GM21576 (cell line): ENCODE results near the gene CCDC85C.

Experiments used
- ATAC-seq: cut with Tn5 transposase; IDR thresholded peaks from one replicate; pipeline ENCODE4 v1.9.1; 2021; ENCODE audit warnings: mild to moderate bottlenecking, moderate library complexity; ENCODE audit not compliant: unreplicated experiment

The CCDC85C gene

DNA sequence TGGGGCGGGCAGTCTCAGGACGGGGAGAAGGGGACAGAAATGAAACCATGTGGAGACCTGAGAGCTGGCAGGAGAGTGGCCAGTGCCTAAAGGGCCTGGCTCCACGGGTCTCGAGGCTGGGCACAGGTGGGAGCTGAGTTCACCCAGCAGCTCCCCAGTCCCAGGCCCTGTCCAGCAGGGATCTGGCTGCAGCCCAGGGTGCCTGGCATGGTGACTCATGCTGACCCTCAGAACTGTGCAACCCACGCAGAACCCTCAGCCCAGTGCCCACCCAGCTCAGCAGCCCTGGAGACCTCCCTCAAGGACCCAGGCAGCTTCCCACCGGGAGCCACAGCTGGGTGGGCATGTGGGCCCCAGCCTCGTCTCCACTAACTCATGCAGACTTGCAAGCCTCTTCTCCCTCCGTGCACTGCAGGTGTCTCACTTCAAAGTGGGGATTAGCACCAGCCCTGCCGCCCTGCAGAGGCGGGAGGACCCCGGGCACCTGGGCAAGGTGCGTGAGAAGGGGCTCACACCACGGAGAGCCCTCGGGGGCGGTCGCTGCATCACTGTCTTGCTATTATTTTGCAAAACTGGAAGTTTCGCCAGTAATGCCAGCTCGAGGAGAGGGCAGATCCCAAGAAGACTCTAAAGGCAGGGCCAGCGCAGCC is 76.5 kb downstream of the CCDC85C start:
- ATAC-seq, result no peak

DNA sequence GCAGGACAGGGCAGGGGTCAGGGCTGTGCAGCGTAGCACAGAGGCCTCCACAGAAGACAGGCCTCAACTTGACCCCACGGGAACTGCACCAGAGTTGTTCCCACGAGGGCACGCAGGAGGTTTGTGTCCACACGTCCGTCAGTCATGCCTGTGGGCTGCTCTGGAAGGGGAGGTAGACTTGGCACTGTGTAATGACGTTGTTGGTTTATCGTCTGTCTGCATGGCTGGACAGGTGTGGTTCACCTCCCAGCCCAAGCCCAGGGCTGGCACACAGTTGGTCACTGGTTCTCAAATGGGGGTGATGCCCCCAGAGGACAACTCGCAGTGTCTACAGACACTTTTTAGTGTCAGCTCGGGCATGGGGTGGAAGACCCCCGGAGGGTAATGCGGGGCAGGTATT is 77.0 kb downstream of the CCDC85C start:
- no peak for ATAC-seq

DNA sequence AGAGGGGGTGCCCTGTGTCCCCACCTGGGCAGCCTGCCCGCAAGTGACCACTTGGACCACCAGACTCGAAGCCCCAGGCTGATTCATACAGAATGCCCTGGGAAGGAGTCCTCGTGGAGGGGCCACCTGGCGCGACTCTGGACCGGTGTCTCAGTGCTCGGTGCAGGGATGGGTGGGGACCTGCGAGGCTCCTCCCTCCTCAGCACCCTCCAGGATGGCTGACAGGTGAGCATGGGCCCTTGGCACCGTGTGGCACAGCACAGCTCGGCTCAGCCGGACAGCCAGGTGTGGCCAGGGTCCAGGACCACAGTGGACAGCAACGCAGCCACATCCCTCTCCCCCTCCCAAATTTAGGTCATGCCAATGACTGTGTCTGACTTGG is 78.3 kb downstream of the CCDC85C start:
- ATAC-seq, result no peak

DNA sequence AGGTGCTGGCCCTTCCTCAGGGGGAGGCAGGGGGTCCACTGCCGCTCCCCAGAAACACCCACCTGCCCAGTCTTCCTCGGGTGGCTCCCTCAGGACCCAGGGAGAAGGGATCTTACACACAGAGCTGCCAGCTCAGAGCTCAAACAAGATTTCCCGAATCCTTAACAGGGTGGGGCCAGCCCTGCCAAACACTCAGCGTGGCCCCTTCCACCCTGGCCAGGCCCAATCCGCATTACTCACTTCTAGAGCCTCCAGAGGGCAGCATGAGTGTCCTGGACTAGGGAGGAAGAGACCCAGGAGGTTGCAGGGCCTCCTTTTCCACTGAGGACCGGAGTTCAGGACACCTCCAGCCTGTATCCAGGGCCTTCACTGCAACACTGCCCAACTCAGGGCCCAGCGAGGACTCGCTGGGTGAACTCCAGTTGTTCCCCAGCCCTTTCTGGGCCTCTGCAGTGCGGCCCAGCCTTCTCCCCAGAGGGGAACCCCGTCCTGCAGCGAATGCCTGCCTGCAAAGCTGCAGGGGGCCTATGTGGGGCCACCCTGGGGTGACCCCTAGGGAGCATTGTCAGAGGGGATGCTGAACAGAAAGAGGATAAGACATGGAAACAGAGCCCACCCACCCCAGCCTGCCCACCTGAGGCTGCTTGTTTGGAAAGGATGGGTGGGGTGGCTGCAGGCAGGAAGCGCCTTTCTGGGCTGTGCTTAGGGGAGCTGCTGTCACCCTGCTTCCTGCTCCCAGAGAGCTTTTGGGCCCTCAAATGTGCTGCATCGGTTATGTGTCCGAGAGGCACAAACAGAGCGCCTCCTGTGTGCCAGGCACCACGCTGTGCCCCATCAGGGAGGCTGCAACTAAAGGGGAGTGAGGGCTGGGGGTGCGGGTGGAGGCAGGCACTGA is 79.0 kb downstream of the CCDC85C start:
- no peak for ATAC-seq

DNA sequence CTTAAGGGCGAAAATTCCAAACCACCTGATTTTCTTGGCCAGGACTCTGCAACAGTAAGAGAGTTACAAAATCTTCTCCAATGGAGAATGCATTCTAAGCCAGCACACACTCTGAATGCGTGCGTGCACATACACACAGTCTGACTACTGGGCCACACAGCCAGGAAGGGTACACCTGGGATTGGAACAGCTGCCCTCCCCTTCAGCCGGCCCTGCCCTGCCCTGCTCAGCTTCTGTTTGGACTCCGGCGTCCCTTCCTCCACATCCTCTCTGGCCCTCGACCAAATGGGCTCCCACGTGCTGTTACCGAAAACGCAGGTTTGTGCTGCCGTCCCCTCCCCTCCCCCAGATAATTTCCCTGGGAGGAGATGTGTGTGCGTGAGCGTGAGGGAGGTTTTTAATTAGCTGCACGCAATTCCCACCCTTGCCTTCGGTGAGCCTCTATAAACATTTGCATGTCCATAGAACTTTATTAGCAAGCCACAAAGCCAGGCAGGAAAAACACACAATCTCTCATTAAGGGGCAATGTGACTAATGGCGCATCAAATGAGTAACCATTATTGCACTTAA is 79.8 kb downstream of the CCDC85C start:
- no peak for ATAC-seq

DNA sequence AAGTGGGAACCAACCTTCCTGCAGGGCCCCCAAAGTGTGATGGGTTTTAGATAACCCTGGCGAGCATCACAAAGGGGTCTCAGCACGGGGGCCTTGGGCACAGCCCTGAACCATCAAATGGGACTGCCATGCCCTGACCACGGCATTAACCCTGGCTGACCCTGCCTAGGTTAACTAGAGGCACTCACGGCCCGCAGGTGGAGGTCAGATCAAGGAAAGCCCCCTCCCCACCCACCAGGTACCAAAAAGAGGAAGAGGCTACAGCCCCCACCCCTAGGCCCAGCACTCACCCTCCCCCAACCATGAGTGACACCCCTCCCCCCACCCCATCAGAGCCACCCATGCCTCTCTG is 80.3 kb downstream of the CCDC85C start:
- no peak for ATAC-seq

DNA sequence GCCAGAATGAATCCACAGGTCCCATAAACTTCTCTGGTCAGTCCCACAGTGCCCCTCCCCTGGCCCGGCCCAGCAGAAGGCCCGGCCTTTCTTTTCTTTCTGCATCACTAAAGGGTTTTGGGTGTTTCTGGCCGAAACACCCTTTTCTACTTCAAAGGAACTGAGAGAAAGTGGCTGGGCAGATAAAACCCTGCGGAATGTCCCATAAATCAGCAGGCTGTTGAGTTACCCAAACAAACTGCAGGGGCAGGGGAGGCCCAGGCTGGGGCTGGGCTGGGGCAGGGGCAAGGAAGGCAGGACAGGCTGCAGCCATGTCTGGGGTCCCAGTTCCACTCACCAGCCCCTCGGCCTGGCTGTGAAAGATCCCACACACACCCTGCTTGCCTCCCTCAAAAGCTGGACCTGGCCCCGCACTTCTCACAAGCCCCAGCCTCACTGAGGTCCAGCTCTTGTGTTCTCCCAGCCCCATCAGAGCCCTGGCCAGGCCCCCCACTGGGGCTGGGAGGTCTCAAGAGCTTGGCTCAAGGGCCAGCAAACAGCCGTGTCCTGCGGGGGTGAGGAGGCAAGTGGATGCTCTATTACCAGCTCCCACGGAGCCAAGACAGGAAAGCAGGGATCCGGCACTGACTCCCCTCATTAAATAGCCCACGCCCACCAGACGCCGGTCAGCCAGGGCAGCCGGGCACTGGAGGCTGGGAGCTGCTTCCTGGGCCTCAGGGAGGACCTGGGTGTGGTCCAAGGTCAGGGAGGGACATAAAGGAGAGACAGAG is 80.9 kb downstream of the CCDC85C start:
- ATAC-seq, result no peak

DNA sequence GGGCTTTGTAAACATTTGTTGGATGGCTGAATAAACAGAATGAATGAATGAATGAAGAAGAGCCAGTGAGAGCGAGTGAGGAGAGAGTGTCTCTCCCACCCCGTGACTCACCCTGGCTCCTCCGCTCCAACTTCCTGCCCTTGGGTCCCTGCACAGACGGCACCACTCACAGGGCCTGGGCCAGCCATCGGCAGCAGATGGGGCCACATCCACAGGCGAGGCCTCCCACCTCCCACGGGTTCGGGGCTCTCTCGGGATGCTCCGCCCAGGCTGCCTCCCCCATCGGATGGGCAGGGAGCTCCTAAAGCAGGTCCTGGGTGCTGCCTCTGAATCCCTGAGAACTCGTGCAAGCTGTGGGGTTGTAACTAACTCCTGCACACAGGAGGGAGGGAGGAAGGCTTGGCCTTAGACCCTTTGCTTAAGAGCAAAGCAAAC is 81.5 kb downstream of the CCDC85C start:
- ATAC-seq, result no peak

DNA sequence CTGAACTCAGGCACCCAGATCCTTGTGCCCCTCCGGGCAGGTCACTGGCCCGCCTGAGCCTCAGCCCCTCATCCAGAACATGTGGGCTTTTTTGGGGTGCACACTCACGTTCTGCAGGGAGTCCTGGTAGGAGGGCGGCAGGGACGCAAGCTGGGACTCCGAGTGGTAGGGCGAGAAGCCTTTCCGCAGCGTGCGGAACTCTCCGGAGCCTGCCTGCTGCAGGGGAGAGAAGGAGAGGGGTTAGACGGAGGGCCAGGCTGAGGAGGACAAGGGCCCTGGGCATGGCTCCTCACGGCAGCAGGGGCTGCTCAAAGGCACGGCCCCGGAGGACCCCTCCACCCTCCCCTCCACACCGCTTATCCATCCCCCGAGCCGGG is 82.0 kb downstream of the CCDC85C start:
- ATAC-seq, result no peak

DNA sequence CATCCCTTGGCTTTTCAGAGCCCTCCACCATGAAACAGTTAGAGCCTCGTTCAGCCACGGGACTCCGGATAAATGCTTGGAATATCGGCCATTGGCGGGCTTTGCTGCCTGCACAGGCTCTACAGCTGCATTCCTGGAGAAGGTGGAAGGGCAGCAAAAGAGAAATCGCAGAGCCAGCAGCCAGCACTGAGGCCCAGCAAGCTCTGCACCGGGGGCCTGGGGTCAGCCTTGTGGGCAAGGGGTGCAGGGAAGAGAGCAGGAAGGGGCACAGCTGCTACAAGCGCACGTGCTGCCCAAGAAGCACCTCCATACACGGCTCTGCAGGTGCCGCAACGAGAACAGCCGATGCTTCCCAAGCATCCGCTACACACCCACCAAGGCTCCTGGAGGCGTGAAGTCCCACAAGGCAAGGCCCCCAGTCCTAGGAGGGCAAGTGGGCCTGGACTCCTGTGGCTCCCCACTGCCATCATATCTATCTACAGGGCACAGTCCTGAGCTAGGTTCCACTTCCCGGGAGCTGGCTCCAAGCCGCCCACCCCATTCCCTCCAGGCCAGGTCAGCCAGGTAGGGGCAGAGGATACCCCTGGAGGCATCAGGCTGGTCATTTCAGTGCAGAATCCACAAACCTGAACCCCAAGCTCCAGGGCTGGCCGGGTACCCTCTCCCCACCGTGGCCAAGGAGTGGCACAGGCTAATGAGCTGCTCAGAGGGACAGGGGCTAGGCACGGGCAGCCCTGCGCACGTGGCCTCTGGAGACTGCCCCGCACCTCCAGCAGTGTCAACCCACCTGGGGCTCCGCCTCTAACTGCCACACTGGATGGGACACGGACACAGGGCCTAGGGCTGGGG is 82.6 kb downstream of the CCDC85C start:
- ATAC-seq, result no peak

DNA sequence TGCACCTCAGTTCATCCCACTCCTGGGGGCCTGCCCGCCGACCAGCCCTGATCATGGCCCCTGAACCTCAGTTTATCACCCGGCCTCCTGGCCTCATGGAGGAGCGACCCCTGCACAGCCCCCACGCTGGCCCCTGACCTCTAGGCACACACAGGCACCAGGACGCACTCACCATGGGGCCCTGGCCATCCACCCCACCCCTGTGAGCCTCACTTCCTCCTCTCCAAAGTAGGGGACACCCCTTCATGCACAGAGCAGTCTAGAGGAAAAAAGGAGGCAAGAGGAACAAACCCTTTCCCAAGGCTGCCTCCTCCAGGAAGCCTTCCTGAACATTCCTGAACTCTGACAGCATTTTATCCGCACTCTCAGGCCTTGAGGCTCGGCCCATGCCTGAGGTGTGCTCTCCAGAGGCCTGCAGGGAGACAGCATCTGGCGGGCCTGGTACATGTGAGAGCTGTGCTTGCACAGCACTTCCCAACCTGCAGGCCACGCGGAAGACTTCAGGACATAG is 83.4 kb downstream of the CCDC85C start:
- no peak for ATAC-seq

DNA sequence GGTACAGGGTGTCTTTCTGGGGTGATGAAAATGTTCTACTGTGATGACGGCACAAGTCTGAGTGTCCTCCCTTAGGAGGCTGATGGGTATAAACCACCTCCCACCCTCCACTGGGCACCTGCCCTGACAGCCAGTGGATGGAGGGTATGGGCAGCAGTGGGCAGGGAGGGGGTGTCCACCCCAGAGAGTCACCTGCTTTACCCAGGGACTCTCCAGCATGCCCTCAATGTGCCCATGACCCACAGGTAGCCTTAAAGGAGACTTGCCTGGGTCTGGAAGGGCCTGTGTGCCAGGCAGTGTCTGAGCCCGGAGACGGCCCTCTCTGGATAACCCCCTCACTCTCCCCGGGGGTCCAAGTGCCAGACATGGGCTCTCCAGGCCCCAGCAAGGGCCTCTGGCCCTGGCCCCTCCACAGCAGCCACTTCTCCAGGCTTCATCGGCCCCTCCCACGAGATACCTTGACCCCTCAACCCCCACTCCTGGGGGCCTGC is 84.0 kb downstream of the CCDC85C start:
- no peak for ATAC-seq

DNA sequence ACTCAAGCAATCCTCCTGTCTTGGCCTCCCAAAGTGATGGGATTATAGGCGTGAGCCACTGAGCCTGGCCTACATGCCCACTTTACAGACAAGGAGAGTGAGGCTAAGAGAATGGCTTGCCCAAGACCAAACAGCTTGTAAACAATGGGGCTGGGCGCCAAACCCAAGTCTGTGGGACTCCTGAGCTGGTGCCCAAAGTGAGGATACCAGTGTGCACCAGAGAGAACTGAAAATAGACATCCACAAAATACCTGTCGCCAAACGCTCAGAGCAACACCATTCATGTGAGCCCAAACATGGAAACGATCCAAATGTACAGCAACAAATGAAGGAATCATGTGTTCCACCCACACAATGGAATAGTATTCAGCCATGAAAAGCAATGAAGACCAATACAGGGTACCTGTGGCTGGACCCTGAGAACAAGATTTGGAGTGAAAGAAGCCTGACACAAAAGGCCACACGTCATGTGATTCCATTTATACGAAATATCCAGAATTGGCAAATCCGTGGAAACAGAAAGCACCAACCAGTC is 84.6 kb downstream of the CCDC85C start:
- no peak for ATAC-seq

DNA sequence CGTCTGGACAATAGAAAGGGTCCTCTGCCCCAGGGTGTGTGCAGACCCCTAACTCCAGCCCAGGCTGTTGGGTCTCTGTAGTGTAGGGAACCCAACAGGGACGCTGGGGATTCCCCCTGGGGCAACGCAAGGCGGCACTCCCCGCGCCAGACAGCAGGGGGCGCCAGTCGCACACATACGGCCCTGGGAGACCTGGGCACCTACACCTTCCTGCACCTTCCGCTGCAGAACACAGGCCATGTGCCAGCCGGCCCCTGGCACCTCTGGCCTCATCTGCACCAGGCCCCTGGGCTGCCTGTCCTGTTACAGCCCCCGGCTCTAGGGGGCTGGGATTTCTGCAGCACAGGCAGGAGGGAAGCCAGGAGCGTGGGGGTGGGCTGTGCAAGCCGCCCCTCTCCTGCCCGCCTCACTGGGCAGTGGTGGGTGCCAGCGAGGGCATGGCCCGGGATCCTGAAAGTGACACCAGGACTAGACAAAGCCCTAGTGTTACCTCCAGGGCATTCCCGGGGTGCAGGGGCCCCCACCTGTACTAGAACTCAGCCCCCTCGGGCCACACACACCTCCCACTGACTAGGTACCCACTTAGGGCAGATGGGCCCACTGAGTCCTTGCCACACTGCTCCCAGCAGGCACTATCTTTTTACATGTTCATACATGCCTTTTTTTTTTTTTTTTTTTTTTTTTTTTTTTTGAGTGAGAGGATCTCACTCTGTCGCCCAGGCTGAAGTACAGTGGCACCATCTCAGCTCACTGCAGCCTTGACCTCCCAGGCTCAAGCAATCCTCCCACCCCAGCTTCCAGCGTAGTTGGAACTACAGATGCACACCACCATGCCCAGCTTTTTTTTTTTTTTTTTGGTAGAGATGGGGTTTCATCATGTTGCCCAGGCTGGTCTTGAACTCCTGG is 85.3 kb downstream of the CCDC85C start:
- ATAC-seq, result no peak

DNA sequence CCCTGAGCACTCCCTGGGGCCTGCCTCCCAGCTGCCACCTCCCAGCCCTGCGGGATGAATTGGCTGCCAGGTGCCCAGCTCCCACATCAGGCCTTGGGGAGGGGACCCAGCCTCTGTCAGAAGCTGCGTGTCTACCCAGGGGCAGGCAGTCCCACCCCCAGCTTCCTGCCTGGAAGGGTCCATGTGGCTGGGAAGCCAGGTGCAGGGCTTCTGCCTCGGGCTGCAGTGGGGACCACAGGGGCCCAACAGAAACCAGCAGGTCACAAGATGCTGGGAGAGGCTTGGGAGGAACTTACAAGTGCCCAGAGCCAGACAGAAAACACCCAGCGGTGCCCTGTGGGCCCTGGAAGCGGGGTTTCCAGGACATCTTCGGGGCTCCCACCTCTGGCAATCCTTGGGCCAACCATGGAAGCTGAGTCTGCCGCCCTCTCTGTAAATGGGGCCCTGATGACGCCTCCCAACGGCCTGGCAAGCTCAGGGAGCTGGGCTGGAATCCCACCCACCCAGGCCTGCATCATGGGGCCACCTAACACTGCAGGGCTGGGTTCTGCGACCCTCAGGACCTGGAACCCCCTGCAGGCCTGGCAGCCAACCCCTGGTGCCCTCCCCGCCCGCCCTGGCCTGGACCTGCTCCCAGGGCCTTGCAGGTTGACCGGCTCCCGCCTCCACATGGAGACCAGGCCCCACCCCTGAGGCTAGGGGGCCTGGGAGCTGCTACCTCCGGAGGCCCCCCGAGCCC is 86.2 kb downstream of the CCDC85C start:
- ATAC-seq, result no peak

DNA sequence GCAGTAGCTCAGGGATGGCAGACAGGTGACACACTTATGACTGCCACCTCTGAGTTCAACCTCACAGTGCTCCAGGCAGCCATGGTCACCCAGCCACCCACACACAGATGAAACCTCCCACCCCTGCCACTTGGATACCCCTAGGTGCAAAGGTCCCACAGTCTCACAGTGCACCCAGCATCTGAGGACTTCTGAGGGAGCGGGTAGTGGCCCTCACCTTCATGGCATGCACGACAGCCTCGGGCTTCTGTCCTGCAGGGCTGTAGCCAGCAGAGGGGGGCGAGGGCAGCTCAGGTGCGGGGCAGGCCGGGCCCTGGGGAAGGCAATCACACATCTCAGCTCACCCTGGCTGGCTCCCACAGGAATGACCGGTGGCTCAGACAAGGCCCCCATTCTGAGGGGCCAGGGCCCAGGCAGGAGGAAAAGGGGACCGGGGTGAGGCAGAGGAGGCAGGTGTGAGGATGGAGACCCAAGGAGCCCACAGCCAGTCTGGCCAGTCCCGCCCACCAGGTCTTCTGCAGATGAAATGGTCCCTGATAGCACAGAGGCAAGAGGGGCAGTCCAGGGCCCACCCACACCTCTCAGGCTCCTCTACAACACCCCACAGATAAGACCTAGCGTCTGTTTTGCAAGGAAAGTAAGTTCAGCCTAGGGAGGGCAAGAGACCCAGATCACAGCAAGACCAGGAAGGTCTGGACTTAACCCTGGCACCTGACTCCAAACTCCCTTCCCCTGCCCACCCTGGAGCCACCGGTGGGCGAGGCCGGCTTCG is 87.0 kb downstream of the CCDC85C start:
- ATAC-seq, result no peak

DNA sequence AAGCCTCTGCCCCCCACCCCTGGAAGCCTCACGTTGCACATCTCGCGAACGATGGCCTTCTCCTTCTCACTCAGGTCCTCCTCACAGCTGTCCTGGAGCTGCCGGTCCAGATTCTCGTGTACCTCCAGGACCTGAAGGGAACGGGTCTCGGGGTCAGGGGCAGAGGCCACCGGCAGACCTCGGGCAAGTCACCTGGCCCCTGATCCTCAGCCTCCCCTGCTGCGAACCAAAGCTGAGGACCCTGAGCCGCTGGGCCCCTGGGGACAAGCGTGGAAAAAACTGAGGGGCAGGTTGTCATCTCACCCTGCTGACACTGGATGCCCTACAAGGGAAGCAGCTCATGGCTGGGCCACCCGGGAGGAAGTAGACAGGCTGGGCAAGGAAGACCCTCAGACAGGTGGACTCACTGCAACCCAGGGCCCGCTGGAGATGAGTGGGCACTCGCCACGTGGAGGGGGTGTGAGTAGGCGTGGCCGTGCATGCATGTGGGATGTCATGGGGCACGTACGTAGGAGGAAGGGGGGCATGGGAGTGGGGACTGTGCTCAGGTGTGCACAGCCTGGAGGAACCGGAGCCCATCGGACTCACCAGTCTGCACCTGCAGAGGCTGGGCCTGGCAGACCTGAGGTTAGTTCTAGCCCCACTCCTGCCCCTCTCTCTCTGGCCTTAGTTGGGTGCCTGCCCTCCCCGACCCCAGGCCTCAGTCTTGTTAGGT is 87.7 kb downstream of the CCDC85C start:
- no peak for ATAC-seq
